GM23248 (cell line): ENCODE results near the gene HOXB4. TPM values are rescaled to one million over a fixed set of nuclear protein-coding genes. Genes with fewer than 3 reads are reported as not detected.

Source experiments
- DNase-seq: peaks from one replicate; pipeline ENCODE4 v3.0.0-alpha.2; 2015
- H2AFZ ChIP-seq: fragments of 200-600 bp; sonication (generic); 2 replicates; pipeline ENCODE4 v1.6.1; 2016; ENCODE audit warnings: antibody characterized with exemption
- H3F3A ChIP-seq: fragments of 200-600 bp; sonication (generic); 2 replicates; pipeline ENCODE4 v1.6.1; 2016; ENCODE audit warnings: mild to moderate bottlenecking, antibody characterized with exemption, mixed run types; ENCODE audit not compliant: insufficient read depth
- H3K27ac ChIP-seq: fragments of 200-600 bp; sonication (generic); 2 replicates; pipeline ENCODE4 v1.5.1; 2016; ENCODE audit warnings: mild to moderate bottlenecking
- H3K27me3 ChIP-seq: fragments of 200-600 bp; sonication (generic); replicated peaks from 2 replicates; pipeline ENCODE4 v1.6.1; 2016; ENCODE audit warnings: mild to moderate bottlenecking; ENCODE audit not compliant: insufficient read depth
- H3K36me3 ChIP-seq: fragments of 200-600 bp; sonication (generic); 2 replicates; pipeline ENCODE4 v1.6.1; 2016; ENCODE audit warnings: low read depth, mild to moderate bottlenecking
- H3K4me1 ChIP-seq: fragments of 200-600 bp; sonication (generic); 2 replicates; pipeline ENCODE4 v1.6.1; 2016; ENCODE audit warnings: mild to moderate bottlenecking; ENCODE audit not compliant: insufficient read depth
- H3K4me2 ChIP-seq: fragments of 200-600 bp; sonication (generic); one replicate; pipeline ENCODE4 v1.6.1; 2016; ENCODE audit warnings: mild to moderate bottlenecking; ENCODE audit not compliant: unreplicated experiment
- H3K4me3 ChIP-seq: fragments of 200-600 bp; sonication (generic); 2 replicates; pipeline ENCODE4 v1.5.1; 2016; ENCODE audit warnings: mild to moderate bottlenecking
- H3K79me2 ChIP-seq: fragments of 200-600 bp; sonication (generic); 2 replicates; pipeline ENCODE4 v1.6.1; 2016; ENCODE audit warnings: mild to moderate bottlenecking; ENCODE audit not compliant: insufficient read depth
- H3K9ac ChIP-seq: fragments of 200-600 bp; sonication (generic); 2 replicates; pipeline ENCODE4 v1.6.1; 2016; ENCODE audit warnings: mild to moderate bottlenecking
- H3K9me2 ChIP-seq: fragments of 200-600 bp; sonication (generic); 2 replicates; pipeline ENCODE4 v1.6.1; 2016; ENCODE audit warnings: mixed run types, mild to moderate bottlenecking, moderate library complexity; ENCODE audit not compliant: insufficient read depth
- H3K9me3 ChIP-seq: fragments of 200-600 bp; sonication (generic); one replicate; pipeline ENCODE4 v1.6.1; 2017; ENCODE audit warnings: low read depth
- H4K20me1 ChIP-seq: fragments of 200-600 bp; sonication (generic); 2 replicates; pipeline ENCODE4 v1.6.0; 2016; ENCODE audit not compliant: insufficient read depth
- EZH2 ChIP-seq: fragments of 200-600 bp; sonication (generic); IDR thresholded peaks from 2 replicates; pipeline ENCODE4 v1.6.1; 2018; ENCODE audit warnings: antibody characterized with exemption, mild to moderate bottlenecking; ENCODE audit not compliant: insufficient read depth, poor library complexity, severe bottlenecking
- EZH2phosphoT487 ChIP-seq: fragments of 200-600 bp; sonication (generic); IDR thresholded peaks from 2 replicates; pipeline ENCODE4 v1.6.1; 2018; ENCODE audit warnings: antibody characterized with exemption, moderate library complexity, mild to moderate bottlenecking, low read depth; ENCODE audit not compliant: insufficient read depth
- WGBS, 2 experiments: methylation state at CpG; one replicate each; pipeline ENCODE4 v1.1.6; 2015 to 2017; ENCODE audit warnings: low lambda C conversion rate in 2 of 2, low coverage in 1 of 2; ENCODE audit errors: missing lambda C conversion rate in 2 of 2; 5-methylcytosine and 5-hydroxymethylcytosine counted together
- in situ Hi-C: fragments of 300-500 bp; cut with MboI; formaldehyde crosslinking; loops from 2 replicates; pipeline ENCODE4 v1.15.0; 2020
- polyA plus RNA-seq: library from polyadenylated mRNA; unstranded; fragments of >200 nt; fragmentation: Nextera tagmentation; extraction: Ambion mirVana; gene quantifications from 2 replicates; pipeline ENCODE4 v1.2.1, GENCODE V29; 2016
- total RNA-seq: library from RNA; depleted of rRNA; stranded (reverse); fragments of >200 nt; shearing (Covaris generic); gene quantifications from 2 replicates; pipeline ENCODE4 v1.2.3, GENCODE V29; 2014

HOXB4 gene
- total and polyA plus RNA-seq, 2 experiments from 2014 or later: 1.2 to 2.2 TPM

GRCh38 chr17:48565925-48566710 is 12.0 kb downstream of the HOXB4 start:
- 96 to 100% methylated on average over 2 to 4 of the region's 4 CpGs for WGBS, 2 experiments
- Histone ChIP-seq H3F3A (no peaks in the 10 kb centered on the region), H3K9me2 (no peaks in the 10 kb centered on the region), H3K9me3 (no peaks in the 10 kb centered on the region), H3K4me3 (no peak overlapping the region), H3K4me1 (peaks cover 12% of the 10 kb centered on the region), H2AFZ (no peak overlapping the region), H3K9ac (no peak overlapping the region), H3K27me3 (no peaks in the 10 kb centered on the region), H3K79me2 (peaks cover 89% of the 10 kb centered on the region), H3K36me3 (no peaks in the 10 kb centered on the region), H4K20me1 (no peaks in the 10 kb centered on the region), H3K27ac (no peak overlapping the region), H3K4me2 (no peak overlapping the region)
- in situ Hi-C loops: no loop called here
- no peak for DNase-seq
- no peak for TF ChIP-seq EZH2phosphoT487
- no peak for TF ChIP-seq EZH2

- Histone ChIP-seq H3K4me2 (peak overlapping the region; percentile 99), H3K27ac (no peak overlapping the region), H3K79me2 (peaks cover 86% of the 10 kb centered on the region), H3K27me3 (no peaks in the 10 kb centered on the region), H3K4me1 (peaks cover 4% of the 10 kb centered on the region; the same call in 1 of the 2 replicates), H3K9me3 (no peaks in the 10 kb centered on the region), H3K9me2 (no peaks in the 10 kb centered on the region), H3F3A (no peaks in the 10 kb centered on the region), H3K4me3 (peak overlapping the region; percentile 82), H2AFZ (peak overlapping the region; percentile 92; the same call in 1 of the 2 replicates), H3K36me3 (no peaks in the 10 kb centered on the region), H3K9ac (peak overlapping the region; percentile 82), H4K20me1 (no peaks in the 10 kb centered on the region)
- DNase-seq: no peak
- TF ChIP-seq EZH2phosphoT487 (no peak), EZH2 (no peak)
- 91 to 92% methylated on average over 2 of the region's 2 CpGs for WGBS, 2 experiments
- in situ Hi-C loops: no loop called here
These were observed 13.1 kb downstream of the HOXB4 start for GRCh38 chr17:48565022-48565554.

GRCh38 chr17:48564188-48565021 is 13.7 kb downstream of the HOXB4 start:
- Histone ChIP-seq H3K9me2 (no peaks in the 10 kb centered on the region), H3K79me2 (peaks cover 86% of the 10 kb centered on the region), H3K9ac (peak overlapping the region; percentile 82), H3K4me2 (peak overlapping the region; percentile 99), H2AFZ (peak overlapping the region; percentile 92), H3K36me3 (no peaks in the 10 kb centered on the region), H3K9me3 (no peaks in the 10 kb centered on the region), H3K4me3 (peak overlapping the region; percentile 82), H4K20me1 (no peaks in the 10 kb centered on the region), H3K27me3 (no peaks in the 10 kb centered on the region), H3K4me1 (no peaks in the 10 kb centered on the region), H3F3A (no peaks in the 10 kb centered on the region), H3K27ac (no peak overlapping the region)
- WGBS, 2 experiments: 4 to 5% methylated on average over 27 to 48 of the region's 73 CpGs
- peak; percentile 73 for DNase-seq
- TF ChIP-seq EZH2phosphoT487: no peak
- TF ChIP-seq EZH2: no peak
- in situ Hi-C loops: no loop called here

GRCh38 chr17:48563867-48564187 is 14.3 kb downstream of the HOXB4 start:
- peaks cover 86% of the 10 kb centered on the region for H3K79me2 ChIP-seq
- H3K4me3 ChIP-seq: peak overlapping the region; percentile 82
- TF ChIP-seq EZH2phosphoT487 (no peak), EZH2 (no peak)
- peak overlapping the region; percentile 99 for H3K4me2 ChIP-seq
- in situ Hi-C loops: no loop called here
- no peaks in the 10 kb centered on the region for H3F3A ChIP-seq
- no peaks in the 10 kb centered on the region for H3K4me1 ChIP-seq
- H3K36me3 ChIP-seq: no peaks in the 10 kb centered on the region
- H3K27me3 ChIP-seq: no peaks in the 10 kb centered on the region
- peak overlapping the region; percentile 82 for H3K9ac ChIP-seq
- DNase-seq: no peak
- H4K20me1 ChIP-seq: no peaks in the 10 kb centered on the region
- 16 to 35% methylated on average over 3 to 10 of the region's 10 CpGs for WGBS, 2 experiments
- 0 out of 2 replicates have a peak overlapping the region, but pooled peaks have one; percentile 52 for H2AFZ ChIP-seq
- H3K27ac ChIP-seq: no peak overlapping the region
- no peaks in the 10 kb centered on the region for H3K9me3 ChIP-seq
- H3K9me2 ChIP-seq: no peaks in the 10 kb centered on the region
